DOHH2 (cell line): ENCODE results near the gene CUL3.

Experiments
- EZH2phosphoT487 ChIP-seq: fragments of 200-600 bp; sonication (generic); IDR thresholded peaks from 2 replicates; pipeline ENCODE4 v1.6.1; 2017; ENCODE audit warnings: borderline replicate concordance, mild to moderate bottlenecking, antibody characterized with exemption, low read length, moderate library complexity, mixed read lengths
- TF ChIP-seq, protein P1 (sequence below): fragments of 200-600 bp; sonication (generic); IDR thresholded peaks from one replicate; pipeline ENCODE4 v1.5.1; 2014; ENCODE audit warnings: antibody characterized with exemption, mild to moderate bottlenecking, low read depth, low read length; ENCODE audit not compliant: poor library complexity, severe bottlenecking

DNA sequence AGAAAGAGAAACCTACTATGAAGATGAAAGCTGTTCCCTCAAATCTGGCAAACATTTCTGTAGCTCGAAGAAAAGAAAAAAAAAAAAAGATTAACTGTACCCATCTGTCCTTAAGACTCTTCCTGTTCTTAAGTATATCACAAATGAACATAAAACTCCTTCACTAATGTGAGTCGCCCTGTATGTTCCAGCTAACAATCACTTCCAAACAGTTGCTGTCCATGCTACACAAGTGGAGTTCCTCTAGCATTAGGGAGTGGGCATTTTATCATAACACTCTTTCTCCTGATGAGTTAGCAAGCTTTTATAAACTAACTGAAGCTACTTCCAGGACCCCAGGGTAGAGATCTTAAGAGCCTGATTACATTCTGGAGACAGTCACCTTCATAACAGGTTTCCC, 5.8 kb downstream of the CUL3 start:
- TF ChIP-seq, protein P1, sequence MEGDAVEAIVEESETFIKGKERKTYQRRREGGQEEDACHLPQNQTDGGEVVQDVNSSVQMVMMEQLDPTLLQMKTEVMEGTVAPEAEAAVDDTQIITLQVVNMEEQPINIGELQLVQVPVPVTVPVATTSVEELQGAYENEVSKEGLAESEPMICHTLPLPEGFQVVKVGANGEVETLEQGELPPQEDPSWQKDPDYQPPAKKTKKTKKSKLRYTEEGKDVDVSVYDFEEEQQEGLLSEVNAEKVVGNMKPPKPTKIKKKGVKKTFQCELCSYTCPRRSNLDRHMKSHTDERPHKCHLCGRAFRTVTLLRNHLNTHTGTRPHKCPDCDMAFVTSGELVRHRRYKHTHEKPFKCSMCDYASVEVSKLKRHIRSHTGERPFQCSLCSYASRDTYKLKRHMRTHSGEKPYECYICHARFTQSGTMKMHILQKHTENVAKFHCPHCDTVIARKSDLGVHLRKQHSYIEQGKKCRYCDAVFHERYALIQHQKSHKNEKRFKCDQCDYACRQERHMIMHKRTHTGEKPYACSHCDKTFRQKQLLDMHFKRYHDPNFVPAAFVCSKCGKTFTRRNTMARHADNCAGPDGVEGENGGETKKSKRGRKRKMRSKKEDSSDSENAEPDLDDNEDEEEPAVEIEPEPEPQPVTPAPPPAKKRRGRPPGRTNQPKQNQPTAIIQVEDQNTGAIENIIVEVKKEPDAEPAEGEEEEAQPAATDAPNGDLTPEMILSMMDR: no peak
- TF ChIP-seq EZH2phosphoT487: no peak
